Stromal cell of bone marrow (primary cell): ENCODE measurements around the gene SNN.

Experiments used
- DNase-seq: peaks from one replicate; pipeline ENCODE4 v3.0.0-alpha.2; 2012; ENCODE audit warnings: low read depth

The SNN gene

DNA sequence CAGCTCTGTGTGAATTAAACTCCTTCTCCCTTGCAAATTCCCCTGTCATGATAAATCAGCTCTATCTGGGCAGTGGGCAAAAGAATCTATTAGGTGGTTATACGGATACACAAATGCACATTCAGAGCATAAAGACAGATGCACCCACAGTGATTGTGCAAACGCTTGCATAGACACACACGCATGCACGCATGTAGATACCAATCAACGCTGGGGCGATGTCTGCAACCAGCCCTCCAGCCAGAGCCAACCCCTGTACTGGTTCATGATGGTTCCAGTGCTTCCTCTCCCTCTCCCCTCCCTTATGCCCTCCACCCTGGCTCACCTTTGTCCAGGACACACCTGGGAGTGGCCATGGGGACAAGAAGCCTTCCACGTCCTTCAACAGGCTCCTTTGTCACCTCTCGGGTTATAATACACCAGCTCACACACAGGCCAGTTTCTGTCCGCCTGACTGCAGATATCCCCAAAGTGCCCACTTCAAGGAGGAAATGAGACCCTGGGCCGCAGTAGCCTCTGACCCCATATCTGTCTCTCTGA is 33.1 kb upstream of the SNN start:
- DNase-seq: no peak

DNA sequence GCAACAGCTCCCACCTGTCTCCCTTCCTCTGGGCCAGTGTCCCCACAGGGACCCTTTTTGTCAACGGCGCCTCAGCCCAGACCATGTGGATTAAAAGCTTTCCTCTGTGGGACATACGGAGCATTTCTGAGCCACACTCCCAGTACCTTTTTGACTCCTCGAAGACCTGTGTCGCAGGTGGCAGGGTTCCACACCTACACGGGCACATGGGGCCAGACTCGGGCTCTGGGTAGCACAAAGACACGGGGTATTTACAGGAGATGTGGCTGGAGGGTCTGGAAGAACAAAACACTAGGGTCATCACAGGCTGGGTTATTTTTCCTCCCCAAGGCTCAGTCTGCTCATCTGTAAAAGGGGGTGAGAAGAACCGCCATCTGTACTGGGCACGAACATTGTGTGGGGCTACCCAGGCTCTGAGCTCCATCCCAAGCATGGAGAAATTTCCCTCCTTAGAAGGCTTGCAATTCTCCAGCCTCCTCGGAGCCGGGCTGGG is 32.5 kb upstream of the SNN start:
- DNase-seq: no peak

DNA sequence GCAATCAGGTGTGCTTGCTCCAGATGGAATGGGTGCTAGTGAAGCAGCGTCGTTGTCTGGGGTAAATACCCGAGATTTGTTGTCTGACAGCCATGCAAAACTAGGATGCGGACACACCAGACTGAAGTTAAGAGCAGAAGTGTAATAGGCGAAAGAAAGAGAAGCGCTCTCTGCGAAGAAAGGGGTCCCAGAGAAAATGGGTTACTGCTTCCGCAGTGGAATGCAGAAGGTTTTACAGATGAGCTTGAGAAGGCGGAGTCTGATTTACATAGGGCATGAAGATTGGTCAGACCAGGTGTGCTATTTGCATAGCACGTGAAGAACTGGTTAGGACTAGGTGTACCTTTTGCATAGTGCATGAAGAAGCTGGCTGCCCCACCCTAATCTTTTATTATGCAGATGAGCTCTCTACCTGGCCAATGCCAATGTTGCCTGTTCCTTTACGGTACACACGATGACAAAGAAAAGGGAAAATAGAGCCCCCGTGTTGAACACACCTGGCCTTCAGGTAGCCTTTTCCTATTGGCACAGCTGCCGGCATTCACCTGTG is 32.0 kb upstream of the SNN start:
- no peak for DNase-seq

DNA sequence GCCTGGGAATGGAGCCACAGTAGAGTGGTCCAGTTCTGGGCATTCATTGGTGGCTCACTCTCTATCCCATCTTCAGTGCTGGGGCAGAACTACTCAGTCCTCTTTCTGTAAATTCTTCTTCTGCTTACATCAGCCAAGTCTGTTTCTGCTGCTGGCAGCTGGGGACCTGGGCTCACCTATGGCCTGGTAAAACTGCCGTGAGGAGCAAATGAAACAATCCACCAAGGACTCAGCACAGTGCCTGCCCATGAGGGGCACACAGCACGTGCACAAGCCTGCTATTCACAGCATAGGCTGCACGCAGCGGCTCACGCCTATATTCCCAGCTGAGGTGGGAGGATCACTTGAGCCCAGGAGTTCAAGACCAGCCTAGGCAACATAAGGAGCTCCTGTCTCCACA is 30.9 kb upstream of the SNN start:
- no peak for DNase-seq

DNA sequence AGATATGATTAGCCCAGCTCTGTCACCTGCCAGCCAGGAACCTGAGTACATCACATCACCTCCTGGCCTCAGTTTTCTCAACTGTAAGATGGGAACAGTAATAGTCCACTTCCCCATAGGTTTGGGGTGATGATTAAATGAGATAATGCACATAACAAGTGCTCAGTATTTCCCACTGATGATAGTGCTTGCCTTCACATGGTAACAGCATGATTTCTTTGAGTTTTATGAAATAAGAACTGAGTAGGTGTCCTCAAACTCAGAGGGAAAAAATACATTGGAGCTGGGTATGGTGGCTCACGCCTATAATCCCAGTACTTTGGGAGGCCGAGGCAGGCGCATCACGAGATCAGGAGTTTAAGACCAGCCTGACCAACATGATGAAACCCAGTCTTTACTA is 30.1 kb upstream of the SNN start:
- no peak for DNase-seq

DNA sequence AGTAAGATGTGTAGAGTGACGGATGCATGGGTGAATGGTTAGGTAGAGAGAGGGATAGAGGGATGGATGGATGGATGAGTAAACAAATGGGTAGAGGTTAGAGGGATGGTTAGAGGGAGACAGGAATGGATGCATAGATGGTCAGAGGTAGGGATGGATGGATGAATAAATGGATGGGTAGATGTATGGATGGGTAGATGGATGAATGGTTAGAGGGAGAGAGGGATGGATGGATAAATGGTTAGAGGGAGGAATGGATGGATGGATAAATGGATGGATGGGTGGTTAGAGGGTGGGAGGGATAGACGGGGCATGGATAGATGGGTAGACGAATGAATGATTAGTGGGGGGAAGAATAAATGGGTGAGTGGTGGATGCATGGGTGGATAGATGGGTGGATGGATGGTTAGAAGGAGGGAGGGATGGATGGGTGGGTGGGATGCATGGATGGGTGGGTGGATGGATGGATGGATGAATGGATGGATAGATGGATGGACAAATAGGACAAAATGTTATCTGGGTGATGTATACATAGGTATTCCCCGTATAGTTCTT is 29.2 kb upstream of the SNN start:
- no peak for DNase-seq

DNA sequence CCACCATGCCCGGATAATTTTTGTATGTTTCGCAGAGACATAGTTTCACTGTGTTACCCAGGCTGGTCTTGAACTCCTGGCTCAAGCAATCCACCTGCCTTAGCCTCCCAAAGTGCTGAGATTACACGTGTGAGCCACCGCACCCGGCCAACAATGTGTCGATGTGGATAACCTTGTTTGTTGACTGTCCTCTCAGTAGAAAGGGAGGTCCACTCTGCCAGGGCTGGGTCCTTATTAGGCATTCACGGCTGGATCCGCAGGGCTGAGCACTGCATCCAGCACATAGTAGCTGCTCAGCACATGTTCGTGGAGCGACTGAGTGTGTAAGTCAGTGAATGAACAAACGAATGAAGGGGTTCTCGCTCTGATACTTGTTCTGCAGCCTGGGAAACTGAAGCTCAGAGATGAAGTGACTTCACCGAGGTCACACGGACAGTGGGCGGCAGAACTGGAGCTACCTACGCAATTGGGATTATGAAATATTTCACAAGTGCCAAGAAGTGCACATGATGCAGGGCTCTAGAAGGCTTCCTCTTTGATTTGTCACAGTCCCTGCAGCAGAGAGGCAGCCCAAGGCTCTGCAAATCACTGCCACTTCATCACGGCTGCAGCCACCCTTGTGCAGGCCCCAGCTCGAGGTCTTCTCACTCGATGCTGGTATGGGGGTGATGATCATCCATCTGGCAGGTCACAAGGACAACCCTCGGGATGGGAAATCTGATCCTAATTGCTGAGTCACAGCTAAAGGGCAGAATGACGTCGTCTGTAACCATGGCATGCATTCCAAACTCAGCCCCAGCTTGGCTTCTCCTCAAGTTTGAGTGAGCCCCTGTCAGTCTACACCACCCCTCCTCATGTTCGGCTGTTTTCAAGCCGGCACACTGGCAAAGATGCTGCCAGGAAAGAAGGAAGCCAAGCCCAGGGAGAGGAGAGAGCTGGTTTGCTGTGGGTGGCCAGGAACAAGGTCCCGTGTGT is 28.0 kb upstream of the SNN start:
- peak; percentile 97 for DNase-seq

DNA sequence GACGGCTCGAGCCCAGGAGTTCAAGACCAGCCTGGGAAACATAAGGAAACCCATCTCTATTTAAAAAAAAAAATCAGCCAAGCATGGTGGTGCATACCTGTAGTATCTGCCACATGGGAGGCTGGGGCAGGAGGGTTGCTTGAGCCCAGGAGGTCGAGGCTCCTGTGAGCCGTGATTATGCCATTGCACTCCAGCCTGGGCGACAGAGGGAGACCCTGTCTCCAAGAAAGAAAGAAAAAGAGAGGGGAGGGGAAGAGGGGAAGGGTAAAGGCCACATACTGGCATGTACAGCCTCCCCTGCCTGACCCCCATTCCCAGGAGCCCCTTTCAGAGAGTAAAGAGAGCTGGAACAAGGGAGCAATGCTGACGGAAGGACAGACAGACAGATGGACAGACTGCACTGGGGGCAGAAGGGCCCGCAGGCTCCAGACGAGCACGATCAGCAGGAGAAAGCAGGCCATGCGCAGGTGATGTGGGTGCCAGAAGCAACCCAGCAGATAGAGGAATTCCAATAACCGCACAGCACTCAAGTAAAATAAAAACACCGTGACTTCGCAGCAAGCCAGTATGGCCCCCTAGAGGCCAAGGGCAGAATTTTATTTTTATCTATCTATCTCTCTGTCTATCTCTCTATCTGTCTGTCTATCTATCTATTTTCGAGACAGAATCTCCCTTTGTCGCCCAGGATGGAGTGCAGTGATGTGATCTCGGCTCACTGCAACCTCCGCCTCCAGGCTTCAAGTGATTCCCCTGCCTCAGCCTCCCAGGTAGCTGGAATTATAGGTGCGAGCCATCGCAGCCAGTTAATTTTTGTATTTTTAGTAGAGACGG is 27.1 kb upstream of the SNN start:
- peak; percentile 63 for DNase-seq

DNA sequence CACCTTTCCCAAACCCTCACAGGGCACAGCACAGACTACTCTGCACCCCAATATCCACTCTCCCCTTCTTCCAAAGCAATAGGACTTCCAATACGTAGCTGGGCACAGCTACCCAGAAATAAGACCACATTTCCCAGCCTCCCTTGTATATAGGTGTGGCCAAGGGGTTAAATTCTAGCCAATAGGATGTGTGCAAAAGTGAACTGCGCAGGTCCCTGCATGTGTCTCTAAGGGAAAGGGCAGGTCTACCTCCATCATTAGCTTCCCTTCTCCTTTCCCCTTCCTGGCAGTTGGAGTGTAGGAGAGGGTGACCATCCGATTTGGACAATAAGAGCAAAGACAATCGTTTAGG is 25.5 kb upstream of the SNN start:
- no peak for DNase-seq

DNA sequence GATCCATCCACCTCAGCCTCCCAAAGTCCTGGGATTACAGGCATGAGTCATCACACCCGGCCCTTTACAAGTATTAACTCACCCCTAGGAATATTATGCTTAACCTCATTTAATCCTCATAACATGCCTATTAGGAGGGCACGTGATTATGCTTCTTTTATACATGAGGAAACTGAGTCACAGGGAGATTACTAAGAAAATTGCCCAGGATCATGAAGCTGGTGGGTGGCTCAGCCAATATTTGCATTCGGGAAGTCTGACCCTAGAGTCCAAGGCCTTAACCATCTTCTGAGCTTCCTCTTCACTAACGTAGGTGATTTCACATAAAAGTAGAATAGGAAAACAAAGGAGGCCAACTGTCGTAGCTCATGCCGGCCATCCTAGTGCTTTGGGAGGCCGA is 19.0 kb upstream of the SNN start:
- no peak for DNase-seq

DNA sequence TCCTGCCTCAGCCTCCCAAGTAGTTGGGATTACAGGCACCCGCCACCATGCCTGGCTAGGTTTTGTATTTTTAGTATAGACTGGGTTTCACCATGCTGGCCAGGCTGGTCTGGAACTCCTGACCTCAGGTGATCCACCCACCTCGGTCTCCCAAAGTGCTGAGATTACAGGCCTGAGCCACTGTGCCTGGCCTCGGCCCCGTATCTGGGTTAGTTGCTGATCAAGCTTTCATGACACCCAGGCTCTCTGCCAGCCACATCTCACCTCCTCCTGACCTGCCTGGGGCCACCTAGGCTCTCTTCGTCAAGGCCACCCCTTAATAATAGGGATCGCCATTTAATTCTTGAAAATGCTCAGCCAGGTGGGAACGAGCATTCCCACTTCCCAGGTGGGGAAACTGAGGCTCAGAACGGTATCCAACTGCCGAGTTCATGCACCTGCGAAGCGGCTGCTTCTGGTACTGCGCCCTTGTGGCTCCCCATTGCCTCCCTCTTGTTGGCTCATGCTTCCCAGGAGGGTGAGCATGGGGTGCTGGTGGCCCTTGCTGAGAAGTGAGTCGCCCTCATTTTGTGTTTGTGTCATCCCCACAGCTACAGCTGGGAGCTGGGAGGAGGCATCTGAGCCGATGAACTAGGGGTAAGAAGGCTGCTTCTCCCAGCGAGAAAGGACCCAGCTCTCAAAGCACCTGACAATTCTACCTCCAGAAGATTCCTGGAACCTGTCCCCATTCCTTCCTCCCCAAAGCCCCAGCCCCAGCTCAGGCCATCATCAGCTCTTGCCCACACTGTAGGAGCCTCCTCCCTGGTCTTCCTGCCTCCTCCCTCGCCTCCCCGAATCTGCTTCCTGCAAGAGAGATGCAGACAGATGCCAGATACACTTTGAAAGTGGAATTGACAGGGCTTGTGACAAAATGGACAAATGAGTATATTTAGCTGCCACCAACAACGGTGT is 17.3 kb upstream of the SNN start:
- no peak for DNase-seq

DNA sequence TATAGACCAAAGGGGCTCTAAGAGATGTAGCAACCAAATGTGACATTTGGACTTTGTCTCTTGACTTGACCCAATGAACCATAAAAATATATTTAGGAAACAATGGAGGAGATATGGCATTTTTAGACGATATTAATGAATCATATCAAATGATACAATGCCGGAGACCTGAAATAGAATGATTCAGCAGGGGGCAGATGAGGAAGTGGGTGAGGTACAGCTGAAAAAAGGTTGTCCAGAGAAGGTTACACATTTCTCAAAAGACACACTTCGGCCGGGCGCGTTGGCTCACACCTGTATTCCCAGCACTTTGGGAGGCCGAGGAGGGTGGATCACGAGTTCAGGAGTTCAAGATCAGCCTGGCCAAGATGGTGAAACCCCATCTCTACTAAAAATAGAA is 16.5 kb upstream of the SNN start:
- no peak for DNase-seq

DNA sequence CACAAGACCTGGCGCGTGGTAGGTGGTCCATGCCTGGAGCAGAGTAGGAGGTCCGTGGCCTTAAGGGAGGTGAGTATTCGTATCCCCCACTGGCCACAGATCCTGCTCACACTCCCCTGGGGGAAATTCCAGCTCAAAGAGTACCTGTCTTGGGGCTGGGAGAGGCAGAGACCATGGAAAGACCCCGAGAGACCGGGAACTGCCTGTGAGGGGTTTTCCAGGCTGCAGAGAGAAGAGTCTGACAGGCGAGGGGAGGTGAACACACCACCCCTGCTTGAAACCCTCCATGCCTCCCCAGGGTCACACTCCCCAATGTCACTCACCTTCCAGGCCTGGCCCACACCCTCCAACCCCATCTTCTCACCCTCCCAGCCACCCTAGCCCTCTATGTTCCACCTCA is 12.6 kb upstream of the SNN start:
- no peak for DNase-seq

DNA sequence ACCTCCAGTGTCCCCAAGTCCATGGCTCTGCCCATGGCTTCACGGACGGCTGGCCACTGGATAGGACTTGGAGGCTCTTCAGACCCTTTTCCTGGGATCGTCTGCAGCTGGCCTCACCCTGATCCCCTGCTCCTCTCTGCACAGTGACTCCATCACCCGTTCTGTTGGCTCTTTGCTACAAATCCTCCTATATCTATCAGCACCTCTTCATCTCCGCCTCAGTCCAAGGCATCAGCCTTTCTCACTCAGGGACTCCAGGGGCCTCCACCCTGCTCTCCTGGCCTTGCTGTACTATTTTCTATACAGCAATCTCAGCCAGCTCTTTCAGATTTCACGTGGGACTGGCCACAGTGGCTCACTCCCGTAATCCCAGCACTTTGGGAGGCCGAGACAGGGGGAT is 10.7 kb upstream of the SNN start:
- no peak for DNase-seq

DNA sequence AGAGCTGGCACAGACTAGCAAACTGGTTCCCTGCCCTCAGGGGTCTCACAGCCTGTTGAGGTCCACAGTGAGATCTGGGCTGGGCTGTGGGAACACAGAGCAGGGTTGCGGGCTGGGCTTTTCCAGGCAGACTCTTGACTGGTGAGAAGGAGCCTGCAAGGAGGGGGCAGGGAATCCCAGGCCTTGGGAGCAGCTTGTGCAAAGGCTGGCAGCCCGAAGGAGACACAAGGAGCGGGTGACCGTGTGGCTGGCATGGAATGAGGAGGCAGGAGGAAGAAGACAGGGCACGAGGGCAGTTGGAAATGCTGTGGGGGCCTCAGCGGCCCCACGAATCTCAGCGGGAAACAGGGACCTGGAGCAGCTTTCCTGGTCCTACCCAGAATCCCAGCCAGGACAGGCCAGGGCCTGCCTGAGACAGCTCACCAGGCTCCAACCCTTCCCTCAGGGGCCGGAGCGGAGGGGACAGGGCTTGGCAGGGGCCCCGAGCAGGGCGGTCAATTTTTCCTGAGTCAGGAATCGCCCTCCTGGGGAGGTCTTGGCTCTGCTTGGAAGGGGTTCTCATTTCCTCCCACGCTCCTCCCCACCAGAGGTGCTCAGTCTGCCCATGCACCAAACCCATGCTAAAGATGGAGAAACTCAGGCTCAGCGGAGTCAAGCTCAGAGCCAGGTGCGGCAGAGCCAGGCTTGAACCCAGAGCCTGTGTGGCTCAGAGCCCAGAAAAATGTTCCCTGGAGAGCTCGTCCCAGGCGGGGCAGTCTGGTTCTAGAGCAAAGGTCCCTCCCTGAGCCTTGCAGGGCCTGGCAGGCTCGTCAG is 9.2 kb upstream of the SNN start:
- DNase-seq: no peak

DNA sequence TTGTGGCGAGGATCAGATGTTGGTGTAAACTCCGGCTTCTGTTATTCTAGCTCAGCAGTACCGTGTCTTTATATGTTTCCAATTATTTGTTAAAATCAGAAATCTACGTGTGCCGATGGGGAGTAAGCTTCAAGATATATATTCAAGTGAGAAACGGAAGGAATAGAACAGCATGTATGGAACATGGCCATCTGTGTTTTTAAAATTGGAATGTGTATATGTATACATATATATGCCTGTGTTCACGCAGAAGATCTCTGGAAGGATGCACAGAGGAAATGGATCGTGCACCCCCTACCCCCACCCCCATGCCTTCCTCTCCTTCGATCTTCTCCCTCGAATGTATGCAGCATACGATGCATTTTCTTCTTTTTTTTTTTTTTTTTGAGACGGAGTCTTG is 7.7 kb upstream of the SNN start:
- DNase-seq: no peak

DNA sequence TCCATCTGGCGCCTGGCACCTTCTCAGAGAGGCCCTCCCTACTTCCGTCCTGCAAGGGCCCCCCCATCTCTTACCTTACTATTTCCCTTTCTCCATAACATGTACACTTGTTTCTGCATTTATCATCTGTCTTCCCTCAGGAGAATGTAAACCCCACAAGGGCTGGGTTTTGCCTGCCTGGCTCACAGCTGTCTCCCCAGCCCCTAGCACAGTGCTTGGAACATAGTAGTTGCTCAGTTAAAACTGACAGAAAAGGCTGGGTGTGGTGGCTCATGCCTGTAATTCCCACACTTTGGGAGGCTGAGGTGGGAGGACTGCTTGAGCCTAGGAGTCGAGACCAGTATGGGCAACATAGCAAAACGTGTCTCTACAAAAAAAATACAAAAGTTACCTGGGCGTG is 5.7 kb upstream of the SNN start:
- DNase-seq: no peak

DNA sequence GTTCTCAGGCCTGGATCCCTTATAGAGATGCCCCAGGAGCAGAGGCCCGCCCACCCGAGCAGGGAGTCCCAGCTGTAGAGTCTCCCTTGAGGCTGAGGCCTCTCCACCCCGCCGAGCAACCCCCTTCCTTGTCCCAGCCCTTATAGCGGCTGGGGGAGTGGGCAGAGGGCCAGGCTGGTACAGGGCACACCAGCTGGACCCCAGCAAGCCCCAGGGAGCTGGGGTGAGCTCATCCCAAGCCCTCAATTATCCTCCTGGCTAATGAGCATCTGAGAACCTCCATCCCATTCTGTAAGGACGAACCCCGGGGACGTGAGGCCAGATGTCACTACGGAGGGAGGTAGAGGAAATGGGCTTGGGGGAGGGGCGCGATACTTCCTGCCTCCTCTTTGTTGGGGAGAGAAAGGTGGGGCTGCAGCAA is 3.2 kb upstream of the SNN start:
- no peak for DNase-seq

DNA sequence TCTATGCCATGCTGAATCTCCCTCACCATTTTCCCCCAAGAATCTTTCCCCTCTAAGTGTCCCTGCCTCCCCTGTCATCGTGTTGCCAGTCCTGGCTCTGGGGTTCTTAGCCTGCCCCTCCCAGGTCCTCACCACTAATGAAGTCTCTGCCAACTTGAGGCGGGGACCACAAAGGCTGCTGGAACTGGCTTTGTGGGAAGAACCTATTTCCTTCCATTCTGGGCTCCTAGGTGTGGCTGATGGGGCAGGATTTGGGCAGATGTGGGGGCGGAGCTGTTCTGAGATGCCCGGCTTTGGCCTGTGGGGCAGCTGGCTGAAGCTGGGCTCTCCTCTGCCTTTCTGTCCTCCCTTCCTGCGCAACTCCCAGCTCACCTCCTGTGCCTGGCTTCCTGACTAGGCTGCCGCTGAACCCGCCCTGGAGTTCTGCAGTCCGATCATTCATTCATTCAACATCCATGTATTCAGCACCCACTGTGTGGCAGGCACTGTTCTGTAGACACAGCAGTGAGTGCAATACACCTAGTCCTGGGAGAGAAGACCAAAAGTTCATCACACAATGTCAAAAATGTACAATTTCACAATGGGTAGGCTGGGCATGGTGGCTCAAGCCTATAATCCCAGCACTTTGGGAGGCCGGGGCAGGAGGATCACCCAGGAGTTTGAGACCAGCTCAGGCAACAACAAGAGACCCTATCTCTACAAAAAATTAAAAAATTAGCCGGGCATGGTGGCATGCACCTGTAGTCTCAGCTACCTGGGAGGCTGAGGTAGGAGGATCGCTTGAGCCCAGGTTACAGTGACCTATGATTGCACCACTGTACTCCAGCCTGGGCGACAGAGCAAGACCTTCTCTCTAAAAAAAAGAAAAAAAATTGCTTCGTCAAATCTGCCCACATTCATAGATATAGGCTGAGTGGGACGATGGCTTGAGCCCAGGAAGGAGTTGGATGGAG is 1.9 kb upstream of the SNN start:
- no peak for DNase-seq
